Tibial artery (tissue), 4 donors: ENCODE measurements around the gene CARD14.
"Not testable (repeated sequence)": the region's sequence is repeated elsewhere in the genome, so short reads cannot be mapped to it uniquely, and the experiment has no call there.

Source experiments
- DNase-seq, 2 donors: peaks; one replicate each; pipeline ENCODE4 v3.0.0-alpha.2; 2019
- H3K27ac ChIP-seq, 2 donors: fragments of 200-600 bp; sonication (generic) in 1 of 2; 1 replicate in 1 of 2; 2 replicates in 1 of 2; pipeline ENCODE4 v1.5.1; 2018 to 2019; ENCODE audit warnings: mild to moderate bottlenecking in 1 of 2
- H3K27me3 ChIP-seq, 2 donors: fragments of 200-600 bp; sonication (generic) in 1 of 2; one replicate each; pipeline versions ENCODE4 v1.5.1 to v1.6.0; 2016 to 2019
- H3K36me3 ChIP-seq, 3 donors: fragments of 200-600 bp; sonication (generic) in 2 of 3; one replicate each; pipeline ENCODE4 v1.5.1; 2016 to 2019; ENCODE audit warnings: mild to moderate bottlenecking in 2 of 3
- H3K4me1 ChIP-seq, 4 donors: fragments of 200-600 bp; sonication (generic) in 2 of 4; 1 replicate in 3 of 4; 2 replicates in 1 of 4; pipeline ENCODE4 v1.5.1; 2016 to 2019
- H3K4me3 ChIP-seq, 2 donors: fragments of 200-600 bp; sonication (generic) in 1 of 2; 1 replicate in 1 of 2; 2 replicates in 1 of 2; pipeline ENCODE4 v1.5.1; 2018 to 2019; ENCODE audit warnings: mild to moderate bottlenecking in 2 of 2
- H3K9me3 ChIP-seq, 3 donors: fragments of 200-600 bp; sonication (generic) in 1 of 3; one replicate each; pipeline ENCODE4 v1.5.1; 2016 to 2019
- CTCF ChIP-seq, 2 experiments: fragments of 200-600 bp in 1 of 2; fragments of 450-650 bp in 1 of 2; IDR thresholded peaks; one replicate each; pipeline ENCODE4 v1.5.1; 2017 to 2019; ENCODE audit warnings: antibody characterized with exemption in 2 of 2, mild to moderate bottlenecking in 1 of 2, moderate library complexity in 1 of 2
- intact Hi-C: fragments of 100-400 bp; cut with DNase I; formaldehyde crosslinking; loops from one replicate; pipeline ENCODE4 v1.15.0; 2023; ENCODE audit warnings: low total_unique reads

Gene CARD14

DNA sequence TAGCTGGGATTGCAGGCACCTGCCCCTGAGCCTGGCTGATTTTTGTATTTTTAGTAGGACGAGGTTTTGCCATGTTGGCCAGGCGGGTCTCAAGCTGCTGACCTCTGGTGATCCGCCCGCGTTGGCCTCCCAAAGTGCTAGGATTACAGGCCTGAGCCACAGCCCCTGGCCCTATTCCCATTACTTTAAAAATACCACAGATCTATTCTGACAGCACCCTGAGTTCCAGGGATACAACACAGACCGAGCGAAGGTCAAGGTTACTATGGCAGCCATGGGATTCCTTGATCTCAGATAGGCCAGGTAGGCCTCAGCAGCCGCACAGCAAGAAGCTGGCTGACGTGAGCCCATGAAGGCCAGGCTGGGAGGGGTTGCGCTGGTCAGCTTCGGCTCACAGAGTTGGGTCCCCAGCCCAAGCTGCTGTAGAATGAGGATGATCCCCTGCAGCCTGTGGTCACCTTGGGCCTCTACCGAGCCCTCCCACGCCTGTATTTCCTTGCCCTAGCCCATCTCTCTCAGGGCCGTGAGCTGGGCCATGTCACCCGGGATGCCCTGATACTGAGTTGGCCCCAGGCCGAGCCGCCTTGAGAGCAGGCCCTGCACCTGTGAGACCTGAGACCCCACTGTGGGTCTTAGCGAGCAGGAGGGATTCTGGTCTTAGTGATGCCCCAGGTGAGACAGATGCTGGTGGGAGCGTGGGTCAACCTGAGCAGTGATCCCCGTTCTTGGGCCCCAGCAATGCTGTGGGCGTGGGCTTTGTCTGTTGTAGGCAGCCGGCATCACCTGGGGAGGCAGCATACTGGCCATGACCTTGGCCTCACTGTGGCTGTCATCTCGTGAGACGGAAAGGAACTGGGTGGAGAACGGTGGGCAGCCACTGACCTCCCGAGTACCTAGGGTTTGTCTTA, 74.0 kb downstream of the CARD14 start:
- no peaks in the 10 kb centered on the region for H3K27me3 ChIP-seq
- peaks cover 45 to 93% (median 71%) of the 10 kb centered on the region in 3 donors for H3K36me3 ChIP-seq
- TF ChIP-seq CTCF (IDR thresholded peaks at IDR 0.05), result no peak
- intact Hi-C loops, result no loop called here
- H3K27ac ChIP-seq, result no peak overlapping the region
- H3K9me3 ChIP-seq, result no peaks in the 10 kb centered on the region
- H3K4me1 ChIP-seq, result no peaks in the 10 kb centered on the region
- peak in 1 of 2 donors; percentile 16 for DNase-seq
- H3K4me3 ChIP-seq, result no peak overlapping the region

GRCh38 chr17:80244448-80244847, 74.6 kb downstream of the CARD14 start:
- H3K4me1 ChIP-seq, H3K27ac ChIP-seq, H3K9me3 ChIP-seq, H3K27me3 ChIP-seq, DNase-seq, intact Hi-C loops, H3K4me3 ChIP-seq: not testable (repeated sequence)
- H3K36me3 ChIP-seq, result peaks cover 50 to 99% (median 77%) of the 10 kb centered on the region in 3 donors

GRCh38 chr17:80244871-80245509, 75.2 kb downstream of the CARD14 start:
- H3K9me3 ChIP-seq, result no peaks in the 10 kb centered on the region
- intact Hi-C loops, result no loop called here
- DNase-seq, result peak in 1 of 2 donors; percentile 15
- TF ChIP-seq CTCF (IDR thresholded peaks at IDR 0.05), result no peak
- no peaks in the 10 kb centered on the region for H3K27me3 ChIP-seq
- H3K4me3 ChIP-seq, result no peak overlapping the region
- peaks cover 55 to 100% (median 80%) of the 10 kb centered on the region in 3 donors for H3K36me3 ChIP-seq
- H3K27ac ChIP-seq, result no peak overlapping the region
- no peaks in the 10 kb centered on the region for H3K4me1 ChIP-seq

DNA sequence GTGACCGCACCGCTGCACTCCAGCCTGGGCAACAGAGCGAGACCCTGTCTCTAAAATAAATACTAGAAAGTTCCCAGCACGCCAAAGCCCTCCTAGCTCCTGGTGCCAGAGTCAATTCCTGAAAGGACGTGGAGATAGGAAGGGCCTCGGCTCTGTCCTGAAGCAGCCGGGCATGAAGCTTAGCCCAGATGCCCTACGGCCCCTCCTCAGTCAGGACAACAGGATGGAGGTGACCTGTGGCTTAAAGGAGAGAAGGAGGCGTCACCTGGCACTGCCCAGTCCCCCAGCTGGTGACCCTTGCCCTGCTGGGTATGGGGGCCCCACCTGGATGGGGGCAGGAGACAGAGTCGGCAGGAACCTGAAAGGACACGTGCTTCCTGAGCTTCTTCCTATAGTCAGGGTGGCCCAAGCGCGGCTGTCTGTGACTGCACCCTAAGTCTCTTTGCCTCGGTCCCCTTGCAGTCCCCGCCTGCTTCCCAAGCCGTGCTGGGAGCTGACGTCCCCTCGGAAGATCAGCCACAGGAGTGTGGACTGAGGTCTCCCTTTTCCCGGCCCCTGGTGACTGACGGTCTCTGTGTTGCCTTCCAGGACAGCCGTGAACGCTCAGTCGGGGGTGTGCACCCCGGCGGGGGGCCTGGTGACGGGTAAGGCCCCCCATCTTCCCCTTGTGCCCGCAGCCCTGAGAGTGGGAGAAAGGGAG, 75.9 kb downstream of the CARD14 start:
- DNase-seq, result no peak
- H3K4me3 ChIP-seq, result no peak overlapping the region
- H3K27me3 ChIP-seq, result no peaks in the 10 kb centered on the region
- H3K4me1 ChIP-seq, result no peaks in the 10 kb centered on the region
- intact Hi-C loops, result no loop called here
- H3K9me3 ChIP-seq, result no peaks in the 10 kb centered on the region
- no peak overlapping the region for H3K27ac ChIP-seq
- TF ChIP-seq CTCF (IDR thresholded peaks at IDR 0.05), result no peak
- H3K36me3 ChIP-seq, result peaks cover 54 to 100% (median 80%) of the 10 kb centered on the region in 3 donors

DNA sequence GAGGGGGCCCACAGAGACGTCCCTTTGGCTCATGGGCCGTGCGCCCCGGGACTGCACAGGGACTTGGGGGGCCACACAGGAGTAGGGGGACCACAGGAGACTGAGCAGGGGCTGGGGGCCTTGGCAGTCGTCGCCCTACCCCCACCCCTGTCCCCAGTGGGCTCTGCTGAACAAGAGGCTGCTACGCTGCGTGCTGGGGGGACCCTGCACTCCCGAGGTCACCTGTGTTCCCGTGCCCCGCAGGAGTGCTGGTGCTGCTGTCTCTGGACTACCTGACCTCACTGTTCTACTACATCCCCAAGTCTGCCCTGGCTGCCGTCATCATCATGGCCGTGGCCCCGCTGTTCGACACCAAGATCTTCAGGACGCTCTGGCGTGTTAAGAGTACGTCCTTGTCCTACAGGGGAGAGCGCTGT, 76.4 kb downstream of the CARD14 start:
- H3K4me1 ChIP-seq, result no peaks in the 10 kb centered on the region
- peak in 1 of 2 donors; percentile 9 for DNase-seq
- peaks cover 49 to 100% (median 78%) of the 10 kb centered on the region in 3 donors for H3K36me3 ChIP-seq
- intact Hi-C loops, result no loop called here
- H3K4me3 ChIP-seq, result no peak overlapping the region
- no peaks in the 10 kb centered on the region for H3K9me3 ChIP-seq
- H3K27ac ChIP-seq, result no peak overlapping the region
- no peaks in the 10 kb centered on the region for H3K27me3 ChIP-seq
- TF ChIP-seq CTCF (IDR thresholded peaks at IDR 0.05), result no peak
